Measurements from ENCODE around the gene CCDC186. TPM values are rescaled to one million over a fixed set of nuclear protein-coding genes. Genes with fewer than 3 reads are reported as not detected.
"Not testable (repeated sequence)": the region's sequence is repeated elsewhere in the genome, so short reads cannot be mapped to it uniquely, and the experiment has no call there.

Gene CCDC186
- total RNA-seq, 1 donor from 2014 or later: 15.7 TPM

GRCh38 chr10:114143160-114143559, 30.8 kb downstream of the CCDC186 start:
- Mint-ChIP-seq H3K27ac (ENCODE audit: unreplicated experiment) (no peak overlapping the region), H3K36me3 (ENCODE audit: unreplicated experiment) (no peaks in the 10 kb centered on the region), H3K4me3 (ENCODE audit: unreplicated experiment) (no peak overlapping the region), H3K9me3 (ENCODE audit: unreplicated experiment) (no peaks in the 10 kb centered on the region), H3K4me1 (ENCODE audit: low read depth, unreplicated experiment) (no peaks in the 10 kb centered on the region), H3K27me3 (ENCODE audit: unreplicated experiment) (peaks cover 7% of the 10 kb centered on the region)
- no peak for TF ChIP-seq CTCF (IDR thresholded peaks at IDR 0.05; ENCODE audit: partially characterized antibody, unreplicated experiment)
- DNase-seq: no peak

- no peaks in the 10 kb centered on the region for H3K36me3 Mint-ChIP-seq (ENCODE audit: unreplicated experiment)
- no peak for TF ChIP-seq CTCF (IDR thresholded peaks at IDR 0.05; ENCODE audit: partially characterized antibody, unreplicated experiment)
- H3K4me3 Mint-ChIP-seq (ENCODE audit: unreplicated experiment): no peak overlapping the region
- H3K27me3 Mint-ChIP-seq (ENCODE audit: unreplicated experiment): peaks cover 3% of the 10 kb centered on the region
- H3K27ac Mint-ChIP-seq (ENCODE audit: unreplicated experiment): no peak overlapping the region
- no peaks in the 10 kb centered on the region for H3K9me3 Mint-ChIP-seq (ENCODE audit: unreplicated experiment)
- DNase-seq: no peak
- H3K4me1 Mint-ChIP-seq (ENCODE audit: low read depth, unreplicated experiment): no peaks in the 10 kb centered on the region
Observed at GRCh38 chr10:114142018-114142417, 32.0 kb downstream of the CCDC186 start.

GRCh38 chr10:114140827-114141226, 33.2 kb downstream of the CCDC186 start:
- not testable (repeated sequence) for H3K4me3 Mint-ChIP-seq (ENCODE audit: unreplicated experiment); H3K27ac Mint-ChIP-seq (ENCODE audit: unreplicated experiment); DNase-seq; H3K36me3 Mint-ChIP-seq (ENCODE audit: unreplicated experiment); H3K9me3 Mint-ChIP-seq (ENCODE audit: unreplicated experiment); H3K27me3 Mint-ChIP-seq (ENCODE audit: unreplicated experiment); H3K4me1 Mint-ChIP-seq (ENCODE audit: low read depth, unreplicated experiment)

- no peaks in the 10 kb centered on the region for H3K9me3 Mint-ChIP-seq (ENCODE audit: unreplicated experiment)
- no peak for DNase-seq
- no peaks in the 10 kb centered on the region for H3K4me1 Mint-ChIP-seq (ENCODE audit: low read depth, unreplicated experiment)
- TF ChIP-seq CTCF (IDR thresholded peaks at IDR 0.05; ENCODE audit: partially characterized antibody, unreplicated experiment): no peak
- H3K36me3 Mint-ChIP-seq (ENCODE audit: unreplicated experiment): no peaks in the 10 kb centered on the region
- H3K4me3 Mint-ChIP-seq (ENCODE audit: unreplicated experiment): no peak overlapping the region
- no peak overlapping the region for H3K27ac Mint-ChIP-seq (ENCODE audit: unreplicated experiment)
- peaks cover 3% of the 10 kb centered on the region for H3K27me3 Mint-ChIP-seq (ENCODE audit: unreplicated experiment)
Observed at GRCh38 chr10:114140036-114140435, 34.0 kb downstream of the CCDC186 start.

GRCh38 chr10:114138581-114138980, 35.4 kb downstream of the CCDC186 start:
- DNase-seq: no peak
- Mint-ChIP-seq H3K9me3 (ENCODE audit: unreplicated experiment) (no peaks in the 10 kb centered on the region), H3K27ac (ENCODE audit: unreplicated experiment) (no peak overlapping the region), H3K27me3 (ENCODE audit: unreplicated experiment) (peaks cover 3% of the 10 kb centered on the region), H3K4me3 (ENCODE audit: unreplicated experiment) (no peak overlapping the region), H3K36me3 (ENCODE audit: unreplicated experiment) (no peaks in the 10 kb centered on the region), H3K4me1 (ENCODE audit: low read depth, unreplicated experiment) (no peaks in the 10 kb centered on the region)
- TF ChIP-seq CTCF (IDR thresholded peaks at IDR 0.05; ENCODE audit: partially characterized antibody, unreplicated experiment): no peak

- Mint-ChIP-seq H3K36me3 (ENCODE audit: unreplicated experiment) (no peaks in the 10 kb centered on the region), H3K4me1 (ENCODE audit: low read depth, unreplicated experiment) (no peaks in the 10 kb centered on the region), H3K9me3 (ENCODE audit: unreplicated experiment) (no peaks in the 10 kb centered on the region), H3K27ac (ENCODE audit: unreplicated experiment) (no peak overlapping the region), H3K27me3 (ENCODE audit: unreplicated experiment) (no peaks in the 10 kb centered on the region), H3K4me3 (ENCODE audit: unreplicated experiment) (no peak overlapping the region)
- no peak for TF ChIP-seq CTCF (IDR thresholded peaks at IDR 0.05; ENCODE audit: partially characterized antibody, unreplicated experiment)
- DNase-seq: no peak
Observed at GRCh38 chr10:114135476-114135875, 38.5 kb downstream of the CCDC186 start.
